HG02840 (cell line): ENCODE results near the gene TPM2.

Experiments used
- ATAC-seq: cut with Tn5 transposase; IDR thresholded peaks from one replicate; pipeline ENCODE4 v1.9.1; 2021; ENCODE audit warnings: mild to moderate bottlenecking, moderate library complexity, moderate number of reproducible peaks; ENCODE audit not compliant: unreplicated experiment, low FRiP score

TPM2 gene

GRCh38 chr9:35679766-35680330 lies 9.9 kb downstream of the TPM2 start:
- no peak for ATAC-seq

GRCh38 chr9:35679091-35679490 lies 10.6 kb downstream of the TPM2 start:
- ATAC-seq, result no peak

GRCh38 chr9:35675732-35676392 lies 13.9 kb downstream of the TPM2 start:
- no peak for ATAC-seq

- no peak for ATAC-seq
These were observed 14.5 kb downstream of the TPM2 start for GRCh38 chr9:35675204-35675603.

GRCh38 chr9:35674025-35674361 lies 15.7 kb downstream of the TPM2 start:
- no peak for ATAC-seq

- ATAC-seq, result no peak
These were observed 16.3 kb downstream of the TPM2 start, which contains the start of gene CA9 for GRCh38 chr9:35673132-35674024. Gene CA9 (plus strand): TSS chr9:35673928. CDS start chr9:35673960, 32 bp downstream.

GRCh38 chr9:35669331-35670145 lies 20.2 kb downstream of the TPM2 start:
- no peak for ATAC-seq

- ATAC-seq, result no peak
These were observed 21.8 kb downstream of the TPM2 start for GRCh38 chr9:35667939-35668338.

GRCh38 chr9:35666549-35666948 lies 23.2 kb downstream of the TPM2 start:
- no peak for ATAC-seq

GRCh38 chr9:35666045-35666444 lies 23.7 kb downstream of the TPM2 start:
- no peak for ATAC-seq

GRCh38 chr9:35665471-35665818 lies 24.3 kb downstream of the TPM2 start:
- no peak for ATAC-seq

GRCh38 chr9:35664531-35665470 lies 24.9 kb downstream of the TPM2 start, which contains the start of gene ARHGEF39:
Gene ARHGEF39 (minus strand): TSS chr9:35665195. CDS start chr9:35665169, 26 bp downstream.
- ATAC-seq, result peak; percentile 51

- no peak for ATAC-seq
These were observed 27.3 kb downstream of the TPM2 start for GRCh38 chr9:35662437-35662836.

- ATAC-seq, result no peak
These were observed 27.9 kb downstream of the TPM2 start for GRCh38 chr9:35661756-35662350.

- ATAC-seq, result no peak
These were observed 28.7 kb downstream of the TPM2 start for GRCh38 chr9:35660966-35661415.

GRCh38 chr9:35659340-35659739 lies 30.4 kb downstream of the TPM2 start:
- ATAC-seq, result no peak

GRCh38 chr9:35658968-35659220 lies 30.8 kb downstream of the TPM2 start:
- ATAC-seq, result no peak

- peak; percentile 64 for ATAC-seq
These were observed 31.4 kb downstream of the TPM2 start, which contains the start of gene CCDC107 for GRCh38 chr9:35658137-35658967. Gene CCDC107 (plus strand): TSS chr9:35658292. CDS start chr9:35658380, 88 bp downstream.
